ENCODE results near the gene F8A3.

GRCh38 chrX:155441097-155441496 lies 17.3 kb downstream of the F8A3 start:
- no peak for TF ChIP-seq TAF1 (IDR thresholded peaks at IDR 0.05; ENCODE audit: low read depth)
- TF ChIP-seq, protein P1, sequence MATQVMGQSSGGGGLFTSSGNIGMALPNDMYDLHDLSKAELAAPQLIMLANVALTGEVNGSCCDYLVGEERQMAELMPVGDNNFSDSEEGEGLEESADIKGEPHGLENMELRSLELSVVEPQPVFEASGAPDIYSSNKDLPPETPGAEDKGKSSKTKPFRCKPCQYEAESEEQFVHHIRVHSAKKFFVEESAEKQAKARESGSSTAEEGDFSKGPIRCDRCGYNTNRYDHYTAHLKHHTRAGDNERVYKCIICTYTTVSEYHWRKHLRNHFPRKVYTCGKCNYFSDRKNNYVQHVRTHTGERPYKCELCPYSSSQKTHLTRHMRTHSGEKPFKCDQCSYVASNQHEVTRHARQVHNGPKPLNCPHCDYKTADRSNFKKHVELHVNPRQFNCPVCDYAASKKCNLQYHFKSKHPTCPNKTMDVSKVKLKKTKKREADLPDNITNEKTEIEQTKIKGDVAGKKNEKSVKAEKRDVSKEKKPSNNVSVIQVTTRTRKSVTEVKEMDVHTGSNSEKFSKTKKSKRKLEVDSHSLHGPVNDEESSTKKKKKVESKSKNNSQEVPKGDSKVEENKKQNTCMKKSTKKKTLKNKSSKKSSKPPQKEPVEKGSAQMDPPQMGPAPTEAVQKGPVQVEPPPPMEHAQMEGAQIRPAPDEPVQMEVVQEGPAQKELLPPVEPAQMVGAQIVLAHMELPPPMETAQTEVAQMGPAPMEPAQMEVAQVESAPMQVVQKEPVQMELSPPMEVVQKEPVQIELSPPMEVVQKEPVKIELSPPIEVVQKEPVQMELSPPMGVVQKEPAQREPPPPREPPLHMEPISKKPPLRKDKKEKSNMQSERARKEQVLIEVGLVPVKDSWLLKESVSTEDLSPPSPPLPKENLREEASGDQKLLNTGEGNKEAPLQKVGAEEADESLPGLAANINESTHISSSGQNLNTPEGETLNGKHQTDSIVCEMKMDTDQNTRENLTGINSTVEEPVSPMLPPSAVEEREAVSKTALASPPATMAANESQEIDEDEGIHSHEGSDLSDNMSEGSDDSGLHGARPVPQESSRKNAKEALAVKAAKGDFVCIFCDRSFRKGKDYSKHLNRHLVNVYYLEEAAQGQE (IDR thresholded peaks at IDR 0.05; ENCODE audit: low read depth), result no peak
- TF ChIP-seq FOXM1 (IDR thresholded peaks at IDR 0.05; ENCODE audit: borderline replicate concordance, low read depth), result no peak
- TF ChIP-seq EGR1 (IDR thresholded peaks at IDR 0.05), result no peak
- no peak for TF ChIP-seq RAD21 (IDR thresholded peaks at IDR 0.05; ENCODE audit: low read depth)
- TF ChIP-seq CEBPB (IDR thresholded peaks at IDR 0.05), result no peak
- no peak for TF ChIP-seq NFIC (IDR thresholded peaks at IDR 0.05)
- no peak for TF ChIP-seq CREB1 (IDR thresholded peaks at IDR 0.05; ENCODE audit: low read depth)
- TF ChIP-seq EP300 (IDR thresholded peaks at IDR 0.05; ENCODE audit: borderline replicate concordance), result no peak
- no peak for TF ChIP-seq USF1 (IDR thresholded peaks at IDR 0.05)
- TF ChIP-seq YY1 (IDR thresholded peaks at IDR 0.05; ENCODE audit: low read depth), result no peak
- TF ChIP-seq MAX (IDR thresholded peaks at IDR 0.05), result no peak
- no peak for TF ChIP-seq TCF12 (IDR thresholded peaks at IDR 0.05; ENCODE audit: low read depth)

Data from Ishikawa (cell line).